Stimulated activated naive CD8-positive, alpha-beta T cell treated with anti-CD3 and anti-CD28 coated beads, Interleukin-15, Interleukin-2, amounts not matched to agents 100 U/mL and 50 U/mL, for 24 hours (primary cell): ENCODE data around the gene IPO13.

Experiments
- ATAC-seq: fragments of 150-1000 bp; cut with Tn5 transposase; one replicate; pipeline ENCODE4 v1.10.0; 2021
- DNase-seq: peaks from one replicate; pipeline ENCODE4 v3.0.0; 2021

The IPO13 gene

GRCh38 chr1:43930168-43930948, 16.4 kb upstream of the IPO13 start:
- no peak for DNase-seq
- no peak for ATAC-seq

GRCh38 chr1:43930949-43931275, 15.8 kb upstream of the IPO13 start:
- DNase-seq = no peak
- ATAC-seq = no peak

GRCh38 chr1:43931711-43932660, 14.8 kb upstream of the IPO13 start:
- ATAC-seq = no peak
- DNase-seq = no peak

GRCh38 chr1:43932786-43933385, 13.9 kb upstream of the IPO13 start:
- ATAC-seq = peak; percentile 4
- no peak for DNase-seq

GRCh38 chr1:43933386-43934100, 13.2 kb upstream of the IPO13 start, which contains the start of gene ARTN:
TSS of gene ARTN (plus strand) at chr1:43933801. CDS start at chr1:43935657, 1,856 bp downstream.
- ATAC-seq (peak; percentile 1), DNase-seq (no peak)

- peak; percentile 51 for ATAC-seq
- peak; percentile 77 for DNase-seq
These were observed 12.4 kb upstream of the IPO13 start for GRCh38 chr1:43934101-43934985.

- ATAC-seq (no peak), DNase-seq (no peak)
These were observed 11.8 kb upstream of the IPO13 start for GRCh38 chr1:43934986-43935324.

- DNase-seq (no peak), ATAC-seq (no peak)
These were observed 10.9 kb upstream of the IPO13 start for GRCh38 chr1:43935711-43936427.

GRCh38 chr1:43936431-43937151, 10.2 kb upstream of the IPO13 start:
- DNase-seq (no peak), ATAC-seq (no peak)

GRCh38 chr1:43937179-43937865, 9.4 kb upstream of the IPO13 start:
- ATAC-seq = no peak
- no peak for DNase-seq

- DNase-seq = no peak
- ATAC-seq = no peak
These were observed 8.4 kb upstream of the IPO13 start for GRCh38 chr1:43938383-43938782.

GRCh38 chr1:43938892-43939587, 7.7 kb upstream of the IPO13 start:
- ATAC-seq = no peak

GRCh38 chr1:43942411-43942810, 4.3 kb upstream of the IPO13 start:
- DNase-seq (no peak), ATAC-seq (no peak)

More at GRCh38 chr1:43938892-43939587, 7.7 kb upstream of the IPO13 start:
- no peak for DNase-seq

- no peak for DNase-seq
- no peak for ATAC-seq
These were observed 1.9 kb upstream of the IPO13 start for GRCh38 chr1:43944860-43945259.

GRCh38 chr1:43945674-43946235, 995 bp upstream of the IPO13 start:
- ATAC-seq = no peak
- DNase-seq = no peak

- ATAC-seq (no peak), DNase-seq (no peak)
These were observed 517 bp downstream of the IPO13 start for GRCh38 chr1:43947061-43947873.

GRCh38 chr1:43947874-43948437, 1.2 kb downstream of the IPO13 start:
- ATAC-seq = no peak
- DNase-seq = no peak
